Measurements from ENCODE around the gene HOXA5. TPM values are rescaled to one million over a fixed set of nuclear protein-coding genes. Genes with fewer than 3 reads are reported as not detected.

Gene HOXA5
- total and polyA plus RNA-seq, 10 of the 15 experiments (the other 5 are each of a cell fraction or from before 2014, with no cell fraction given): 0.05 to 0.13 TPM; not detected in 8

DNA sequence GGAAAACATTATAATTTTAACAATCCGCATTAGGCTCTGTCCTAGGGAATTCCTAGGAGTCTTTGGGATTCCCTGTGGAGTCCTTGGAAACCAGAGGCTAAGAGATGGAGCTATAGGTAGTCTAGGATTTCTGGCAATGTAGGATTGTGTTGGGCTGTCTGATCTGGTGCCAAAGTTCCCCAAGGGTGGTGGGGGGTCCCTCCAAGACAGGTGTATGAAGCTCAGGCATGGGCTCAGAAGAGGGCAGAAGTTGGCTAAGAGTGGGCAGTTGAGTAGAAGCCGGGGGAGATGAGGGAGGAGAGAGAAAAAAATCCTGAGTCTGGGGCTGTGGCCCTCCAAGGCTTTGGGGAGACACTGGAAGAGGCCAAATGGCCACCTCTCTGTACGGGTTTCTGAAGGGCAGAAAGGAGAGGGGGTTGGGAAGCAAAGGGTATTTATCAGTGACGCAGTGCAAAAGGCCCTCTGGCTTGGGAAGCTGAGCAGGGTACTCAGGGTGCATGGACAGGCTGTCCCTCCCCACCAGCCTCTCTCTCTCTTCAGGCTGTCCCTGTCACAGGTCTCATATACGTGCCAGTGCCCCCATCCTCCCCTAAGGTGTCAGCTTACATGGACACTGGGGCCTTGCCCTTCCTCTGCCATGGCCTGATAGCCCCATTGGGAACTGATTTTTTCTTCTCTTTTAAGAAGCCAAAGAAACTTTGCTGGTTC, 3.2 kb upstream of the HOXA5 start:
- H3K79me2 ChIP-seq (ENCODE audit: control insufficient read depth, insufficient read depth, low read length): no peaks in the 10 kb centered on the region
- BruUV-seq (replicated peaks): no TSS peak
- H3K4me2 ChIP-seq (ENCODE audit: control insufficient read depth, insufficient read depth): no peak overlapping the region
- no peaks in the 10 kb centered on the region for H4K20me1 ChIP-seq (ENCODE audit: control insufficient read depth, insufficient read depth)
- 30% methylated on average over 4 of the region's 5 CpGs for WGBS (ENCODE audit: insufficient coverage, insufficient replicate concordance, low lambda C conversion rate, missing lambda C conversion rate)
- peaks cover 8 to 30% of the 10 kb centered on the region in 2 experiments for H3K27me3 ChIP-seq (replicated peaks in 1 of 2; ENCODE audit: control insufficient read depth in 2 of 2, insufficient read depth in 2 of 2, low read length in 1 of 2)
- DNase-seq (ENCODE audit: low read depth, low spot score) (no peak), ATAC-seq (no peak), FAIRE-seq (no peak)
- in situ Hi-C loops (cut with MboI): no loop called here
- TF ChIP-seq TAF1 (IDR thresholded peaks at IDR 0.05; ENCODE audit: borderline replicate concordance, low read depth, low read length): no peak
- TF ChIP-seq KLF5 (IDR thresholded peaks at IDR 0.05; ENCODE audit: partially characterized antibody): no peak
- TF ChIP-seq KDM1A (IDR thresholded peaks at IDR 0.05; ENCODE audit: borderline replicate concordance): no peak
- no peak for TF ChIP-seq SMARCA5 (IDR thresholded peaks at IDR 0.05)
- TF ChIP-seq GATAD2B (conservative IDR thresholded peaks at IDR 0.05; ENCODE audit: low read depth): no peak
- TF ChIP-seq HSF1 (IDR thresholded peaks at IDR 0.05; ENCODE audit: low read depth, low read length): no peak
- no peak for TF ChIP-seq EP300 (IDR thresholded peaks at IDR 0.05; ENCODE audit: borderline replicate concordance in 1 of 2, control insufficient read depth in 1 of 2, low read depth in 2 of 2, low read length in 2 of 2)
- TF ChIP-seq CREB1 (IDR thresholded peaks at IDR 0.05; ENCODE audit: low read depth): no peak
- TF ChIP-seq PKNOX1 (IDR thresholded peaks at IDR 0.05): no peak
- no peak for TF ChIP-seq CHD4 (IDR thresholded peaks at IDR 0.05)
- no peak for TF ChIP-seq ZNF274 (IDR thresholded peaks at IDR 0.05; ENCODE audit: insufficient read depth, insufficient read length)
- no peak for TF ChIP-seq SP1 (IDR thresholded peaks at IDR 0.05; ENCODE audit: low read depth, low read length)
- TF ChIP-seq CBFB (IDR thresholded peaks at IDR 0.05; ENCODE audit: low read depth): no peak
- no peak for TF ChIP-seq ATF3 (IDR thresholded peaks at IDR 0.05; ENCODE audit: borderline replicate concordance, extremely low read depth, low read depth, low read length)
- no peak for TF ChIP-seq CBX5 (IDR thresholded peaks at IDR 0.05; ENCODE audit: low read depth)
- no peak for TF ChIP-seq CBX3 (IDR thresholded peaks at IDR 0.05; ENCODE audit: borderline replicate concordance, low read depth)
- no peak for TF ChIP-seq NBN (IDR thresholded peaks at IDR 0.05)
- no peak for TF ChIP-seq RAD51 (IDR thresholded peaks at IDR 0.05)
- TF ChIP-seq ZBED1 (IDR thresholded peaks at IDR 0.05; ENCODE audit: borderline replicate concordance): no peak
- TF ChIP-seq EED (IDR thresholded peaks at IDR 0.05; ENCODE audit: low read depth): no peak
- H3K4me3 ChIP-seq: no peak overlapping the region
- H3K9ac ChIP-seq (ENCODE audit: control insufficient read depth, insufficient read depth, low read length): no peak overlapping the region
- intact Hi-C loops (cut with micrococcal nuclease; ENCODE audit: unreplicated experiment): no loop called here
- no peak overlapping the region for H3K27ac ChIP-seq (ENCODE audit: control insufficient read depth, insufficient read depth)
- CTCF ChIA-PET: interaction anchor here (1.1 kb wide), 1 partner anchor 12 kb away, joined by 3 read pairs; no protein-coding TSS in a partner anchor
- no peak overlapping the region for H2AFZ ChIP-seq (ENCODE audit: control insufficient read depth, low read depth, low read length)
- SMC1A ChIA-PET (ENCODE audit: uncharacterized antibody, unreplicated experiment): interaction anchor here (0.6 kb wide), 1 partner anchor 12 kb away, joined by 4 read pairs; no protein-coding TSS in a partner anchor
- no peaks in the 10 kb centered on the region; the same call in 2 of the 3 replicates for H3K9me3 ChIP-seq (replicated peaks; ENCODE audit: control insufficient read depth, insufficient read depth, low read length)
- no peaks in the 10 kb centered on the region; the same call in 1 of the 2 replicates for H3K4me1 ChIP-seq (ENCODE audit: control insufficient read depth, insufficient read depth, low read length)
- H3K36me3 ChIP-seq (ENCODE audit: control insufficient read depth in 2 of 2, insufficient read depth in 2 of 2, low read length in 1 of 2): no peaks in the 10 kb centered on the region
- RAD21 ChIA-PET (ENCODE audit: unreplicated experiment): no interaction called here
- POLR2A ChIA-PET: no interaction called here
